GM12872 (cell line): ENCODE measurements around the gene UBE2Q1.

Experiments used
- TF ChIP-seq, protein P1 (sequence below): IDR thresholded peaks from 3 replicates; pipeline ENCODE4 v1.5.1; 2011; ENCODE audit warnings: low read depth, mild to moderate bottlenecking, low read length, moderate library complexity; ENCODE audit not compliant: insufficient read depth

The UBE2Q1 gene

DNA sequence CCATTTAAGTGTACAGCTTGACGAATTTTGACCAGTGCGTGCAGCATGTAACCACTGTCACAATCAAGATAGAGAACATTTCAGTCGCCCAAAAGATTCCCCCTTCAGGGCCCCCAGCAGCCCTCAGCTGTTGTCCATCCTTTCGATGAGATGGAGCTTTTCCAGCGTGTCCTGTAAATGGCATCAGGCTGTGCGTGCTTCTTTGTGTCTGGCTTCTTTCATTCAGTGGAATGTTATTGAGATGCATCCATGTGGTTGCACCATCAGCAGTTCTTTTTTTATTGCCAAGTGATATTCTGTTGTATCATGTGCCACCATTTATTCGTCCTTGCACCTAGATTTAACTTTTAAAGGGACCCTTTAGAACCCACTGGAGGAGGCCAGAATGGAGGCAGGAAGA lies 21.9 kb downstream of the UBE2Q1 start:
- TF ChIP-seq, protein P1, sequence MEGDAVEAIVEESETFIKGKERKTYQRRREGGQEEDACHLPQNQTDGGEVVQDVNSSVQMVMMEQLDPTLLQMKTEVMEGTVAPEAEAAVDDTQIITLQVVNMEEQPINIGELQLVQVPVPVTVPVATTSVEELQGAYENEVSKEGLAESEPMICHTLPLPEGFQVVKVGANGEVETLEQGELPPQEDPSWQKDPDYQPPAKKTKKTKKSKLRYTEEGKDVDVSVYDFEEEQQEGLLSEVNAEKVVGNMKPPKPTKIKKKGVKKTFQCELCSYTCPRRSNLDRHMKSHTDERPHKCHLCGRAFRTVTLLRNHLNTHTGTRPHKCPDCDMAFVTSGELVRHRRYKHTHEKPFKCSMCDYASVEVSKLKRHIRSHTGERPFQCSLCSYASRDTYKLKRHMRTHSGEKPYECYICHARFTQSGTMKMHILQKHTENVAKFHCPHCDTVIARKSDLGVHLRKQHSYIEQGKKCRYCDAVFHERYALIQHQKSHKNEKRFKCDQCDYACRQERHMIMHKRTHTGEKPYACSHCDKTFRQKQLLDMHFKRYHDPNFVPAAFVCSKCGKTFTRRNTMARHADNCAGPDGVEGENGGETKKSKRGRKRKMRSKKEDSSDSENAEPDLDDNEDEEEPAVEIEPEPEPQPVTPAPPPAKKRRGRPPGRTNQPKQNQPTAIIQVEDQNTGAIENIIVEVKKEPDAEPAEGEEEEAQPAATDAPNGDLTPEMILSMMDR = no peak

DNA sequence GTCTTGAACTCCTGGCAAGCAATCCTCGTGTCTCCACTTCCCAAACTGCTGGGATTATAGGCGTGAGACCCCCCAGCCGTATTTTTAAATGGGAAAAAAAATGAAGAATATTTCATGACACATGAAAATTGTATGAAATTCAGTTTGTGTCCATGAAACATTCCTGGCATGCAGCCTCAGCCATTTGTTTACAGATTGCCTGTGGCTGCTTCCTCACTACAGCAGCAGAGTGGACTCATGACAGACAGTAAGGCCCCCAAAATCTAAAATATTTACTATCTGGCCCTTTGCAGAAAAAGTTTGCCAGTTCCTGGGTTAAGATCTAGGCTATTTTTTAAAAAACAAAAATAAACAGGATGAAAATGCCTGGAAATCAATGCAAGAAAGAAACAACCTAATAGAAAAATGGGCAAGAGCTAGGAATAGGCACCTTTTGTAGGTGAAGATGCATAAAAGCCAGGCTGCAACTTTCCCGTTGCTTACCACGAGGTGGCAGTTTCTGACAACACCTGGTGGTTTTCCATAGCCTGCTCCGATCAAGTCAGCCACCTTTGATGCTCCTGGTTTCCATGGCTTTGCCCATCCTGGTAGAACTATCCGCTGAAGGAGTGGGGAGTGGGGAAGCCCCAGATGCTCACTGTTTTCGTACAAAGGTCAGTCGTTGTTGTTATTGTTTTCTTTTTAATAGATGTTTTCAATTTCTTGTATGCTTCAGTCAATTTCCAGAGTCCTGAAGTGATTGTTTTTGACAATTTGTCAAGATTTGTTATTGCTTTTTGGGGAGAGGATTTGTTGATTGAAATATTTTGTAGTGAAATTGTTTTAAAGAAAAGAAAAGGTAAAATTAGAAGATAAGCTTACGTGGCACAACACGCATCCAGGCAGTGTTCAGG lies 24.3 kb downstream of the UBE2Q1 start:
- TF ChIP-seq, protein P1 = peak; percentile 38; the same call in 2 of the 3 replicates

DNA sequence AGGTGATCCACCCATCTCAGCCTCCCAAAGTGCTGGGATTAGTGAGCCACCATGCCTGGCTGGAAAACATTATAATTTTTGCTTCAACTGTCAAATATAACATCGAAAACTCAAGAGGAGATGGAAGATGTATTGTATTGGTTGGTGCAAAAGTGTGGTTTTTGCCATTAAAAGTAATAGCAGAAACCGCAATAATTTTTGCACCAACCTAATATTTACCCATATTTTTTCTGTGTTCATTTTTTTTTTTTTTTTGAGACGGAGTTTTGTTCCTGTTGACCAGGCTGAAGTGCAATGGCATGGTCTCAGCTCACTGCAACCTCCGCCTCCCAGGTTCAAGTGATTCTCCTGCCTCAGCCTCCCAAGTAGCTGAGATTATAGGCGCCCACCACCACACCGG lies 29.2 kb downstream of the UBE2Q1 start:
- TF ChIP-seq, protein P1 = no peak

DNA sequence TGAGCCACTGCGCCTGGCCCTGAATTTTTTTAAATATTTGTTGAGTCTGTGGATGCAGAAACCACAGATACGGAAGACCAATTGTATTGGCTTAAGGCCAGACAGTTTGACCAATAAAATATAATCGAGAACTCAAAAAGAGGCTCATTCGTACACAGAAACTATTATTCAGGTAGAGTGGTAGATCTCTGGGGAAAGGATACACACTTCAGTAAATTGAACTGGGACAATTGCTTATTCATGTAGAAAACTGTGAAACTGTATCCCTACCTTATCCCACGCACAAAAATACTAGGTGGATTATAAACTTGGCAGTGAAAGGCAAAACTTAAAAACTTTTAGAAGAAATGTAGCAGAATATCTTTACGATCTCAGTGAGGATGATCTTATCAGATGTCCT lies 31.3 kb downstream of the UBE2Q1 start:
- TF ChIP-seq, protein P1 = no peak

DNA sequence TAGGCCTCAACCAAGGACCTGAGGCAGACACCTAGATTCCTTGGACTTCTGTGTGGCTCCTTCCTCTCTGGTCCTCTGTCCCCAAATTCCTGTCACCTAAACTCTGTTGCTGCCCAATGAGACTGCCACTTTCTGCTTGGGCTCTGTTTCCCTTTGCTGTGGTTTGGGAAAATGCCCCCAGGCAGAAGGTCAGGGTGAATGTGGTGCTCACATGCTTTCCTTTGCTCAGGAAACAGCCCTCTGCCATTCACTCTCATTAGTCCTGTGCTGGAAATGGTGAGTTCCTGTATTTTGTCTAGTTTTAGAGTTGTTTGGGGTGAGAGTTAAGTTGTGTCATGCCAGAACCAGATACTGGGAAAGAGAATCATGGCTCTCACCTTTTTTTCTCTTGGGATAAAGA lies 33.6 kb downstream of the UBE2Q1 start:
- TF ChIP-seq, protein P1 = no peak

DNA sequence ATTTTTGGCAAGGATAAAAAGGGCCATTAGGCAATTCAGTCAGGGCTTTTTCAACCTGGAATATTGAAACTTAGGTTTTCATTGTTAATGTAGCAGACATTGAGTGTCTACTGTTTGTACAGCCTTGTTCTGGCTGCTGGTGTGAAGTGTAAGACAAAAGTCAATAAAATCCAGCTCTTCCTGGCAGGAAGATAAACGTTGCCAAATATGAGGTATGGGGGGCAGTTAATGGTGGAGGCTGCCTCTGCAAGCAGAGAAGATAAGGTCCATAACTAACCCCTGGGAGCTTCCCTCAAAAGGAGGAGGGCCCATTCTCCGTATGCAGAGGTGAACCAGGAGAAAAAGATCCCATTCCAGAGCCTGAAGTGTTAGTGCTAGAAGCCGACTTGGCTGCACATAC lies 36.8 kb downstream of the UBE2Q1 start:
- TF ChIP-seq, protein P1 = no peak

DNA sequence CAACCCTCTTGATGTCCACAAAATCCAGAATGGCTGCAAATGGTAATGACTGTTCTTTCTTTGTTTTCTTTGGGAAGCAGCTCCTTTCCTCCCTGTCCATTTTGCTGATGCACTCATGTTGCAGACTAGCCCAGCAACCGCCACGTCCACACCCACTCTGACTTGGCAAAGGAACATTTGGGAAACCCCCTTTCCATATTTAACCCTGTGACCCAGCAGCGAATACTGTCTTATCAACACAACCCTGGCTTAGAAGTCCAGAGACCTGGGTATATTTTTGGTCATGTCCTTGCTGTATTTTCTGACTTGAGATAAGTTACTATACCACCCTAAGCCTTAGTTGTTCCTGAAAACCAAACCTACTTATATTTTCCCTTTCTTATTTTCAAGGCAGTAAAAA lies 38.1 kb downstream of the UBE2Q1 start:
- TF ChIP-seq, protein P1 = no peak
